Fibroblast of lung (primary cell): ENCODE results near the gene DCN.

Experiments used
- EZH2 ChIP-seq: IDR thresholded peaks from 2 replicates; pipeline ENCODE4 v1.5.1; 2012; ENCODE audit warnings: low read length, control low read depth, mild to moderate bottlenecking; ENCODE audit errors: missing control alignments
- TF ChIP-seq, protein P1 (sequence below), 2 donors: IDR thresholded peaks in 1 of 2; conservative IDR thresholded peaks in 1 of 2; 1 replicate in 1 of 2; 2 replicates in 1 of 2; pipeline ENCODE4 v1.5.1; 2011 to 2012; ENCODE audit warnings: low read length in 2 of 2, control low read depth in 1 of 2, inconsistent platforms in 1 of 2, low read depth in 1 of 2, mild to moderate bottlenecking in 1 of 2

DNA sequence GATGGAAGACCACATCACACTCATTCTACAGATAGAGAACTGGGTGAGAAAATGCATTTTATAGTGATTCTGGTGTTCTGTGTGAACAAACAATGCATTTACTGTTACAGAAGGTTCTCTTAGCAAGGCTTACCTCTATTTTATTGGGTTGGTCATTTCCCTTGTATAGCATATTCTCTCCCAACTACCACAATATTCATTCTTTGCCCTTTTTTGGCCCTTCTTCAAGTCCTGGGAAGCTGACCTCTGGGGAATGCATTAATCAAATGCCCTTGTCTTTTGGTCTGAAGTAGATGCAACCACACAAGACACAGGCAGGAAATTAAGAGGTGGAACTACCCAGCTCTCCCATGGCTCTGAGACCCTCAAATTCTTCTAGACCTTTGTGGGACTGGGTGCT, 19.5 kb downstream of the DCN start:
- TF ChIP-seq, protein P1, sequence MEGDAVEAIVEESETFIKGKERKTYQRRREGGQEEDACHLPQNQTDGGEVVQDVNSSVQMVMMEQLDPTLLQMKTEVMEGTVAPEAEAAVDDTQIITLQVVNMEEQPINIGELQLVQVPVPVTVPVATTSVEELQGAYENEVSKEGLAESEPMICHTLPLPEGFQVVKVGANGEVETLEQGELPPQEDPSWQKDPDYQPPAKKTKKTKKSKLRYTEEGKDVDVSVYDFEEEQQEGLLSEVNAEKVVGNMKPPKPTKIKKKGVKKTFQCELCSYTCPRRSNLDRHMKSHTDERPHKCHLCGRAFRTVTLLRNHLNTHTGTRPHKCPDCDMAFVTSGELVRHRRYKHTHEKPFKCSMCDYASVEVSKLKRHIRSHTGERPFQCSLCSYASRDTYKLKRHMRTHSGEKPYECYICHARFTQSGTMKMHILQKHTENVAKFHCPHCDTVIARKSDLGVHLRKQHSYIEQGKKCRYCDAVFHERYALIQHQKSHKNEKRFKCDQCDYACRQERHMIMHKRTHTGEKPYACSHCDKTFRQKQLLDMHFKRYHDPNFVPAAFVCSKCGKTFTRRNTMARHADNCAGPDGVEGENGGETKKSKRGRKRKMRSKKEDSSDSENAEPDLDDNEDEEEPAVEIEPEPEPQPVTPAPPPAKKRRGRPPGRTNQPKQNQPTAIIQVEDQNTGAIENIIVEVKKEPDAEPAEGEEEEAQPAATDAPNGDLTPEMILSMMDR (conservative IDR thresholded peaks at IDR 0.05 in 1 of 2, IDR thresholded peaks at IDR 0.05 in 1 of 2; ENCODE audit: low read depth in 1 of 2, low read length in 2 of 2), result no peak
- no peak for TF ChIP-seq EZH2
